B cell (primary cell): ENCODE data around the gene UBE2B. TPM values are rescaled to one million over a fixed set of nuclear protein-coding genes. Genes with fewer than 3 reads are reported as not detected.

Experiments used
- ATAC-seq: fragments of 200-7000 bp; cut with Tn5 transposase; one replicate; pipeline ENCODE4 v1.10.0; 2021; ENCODE audit warnings: low read depth, mild to moderate bottlenecking, moderate number of reproducible peaks, moderate library complexity
- CTCF ChIA-PET: fragments of 350-600 bp; sonication (Branson Sonifier 250); formaldehyde crosslinking; loops from one replicate; lab custom pipeline; 2021; ENCODE audit warnings: antibody characterized with exemption, inconsistent platforms; lab: Charles Lee
- POLR2A ChIA-PET: fragments of 350-600 bp; sonication (Branson Sonifier 250); formaldehyde crosslinking; loops from one replicate; lab custom pipeline; 2021; ENCODE audit warnings: antibody characterized with exemption; lab: Charles Lee
- DNase-seq: peaks from one replicate; pipeline ENCODE4 v3.0.0; 2013
- H2AFZ ChIP-seq: 2 replicates; pipeline ENCODE4 v1.6.1; 2012; ENCODE audit warnings: mild to moderate bottlenecking, low read depth, low read length; ENCODE audit not compliant: insufficient read depth, poor library complexity, severe bottlenecking
- H3K27ac ChIP-seq, 2 donors: 1 replicate in 1 of 2; 2 replicates in 1 of 2; pipeline ENCODE4 v1.5.1; 2012 to 2013; ENCODE audit warnings: low read length in 2 of 2, mild to moderate bottlenecking in 2 of 2, moderate library complexity in 1 of 2
- H3K27me3 ChIP-seq, 4 experiments: fragments of 200-600 bp in 1 of 4; sonication (generic) in 1 of 4; replicated peaks in 1 of 4; 1 replicate in 2 of 4; 2 replicates in 2 of 4; pipeline versions ENCODE4 v1.6.1 to v1.7.0; 2013 to 2016; ENCODE audit warnings: low read length in 3 of 4, mild to moderate bottlenecking in 2 of 4, mixed read lengths in 1 of 4, moderate library complexity in 1 of 4; ENCODE audit not compliant: insufficient read depth in 4 of 4, control insufficient read depth in 3 of 4; ENCODE audit errors: control extremely low read depth in 1 of 4
- H3K36me3 ChIP-seq, 2 experiments: replicated peaks in 1 of 2; 1 replicate in 1 of 2; 2 replicates in 1 of 2; pipeline versions ENCODE4 v1.6.1 to v1.7.1; 2013; ENCODE audit warnings: low read length in 1 of 2; ENCODE audit not compliant: insufficient read depth in 2 of 2, control insufficient read depth in 1 of 2; ENCODE audit errors: control extremely low read depth in 1 of 2, extremely low read depth in 1 of 2
- H3K4me1 ChIP-seq, 2 donors: fragments of 200-600 bp in 1 of 2; sonication (generic) in 1 of 2; 1 replicate in 1 of 2; 2 replicates in 1 of 2; pipeline versions ENCODE4 v1.5.1 to v1.6.1; 2013 to 2017; ENCODE audit warnings: low read length in 2 of 2; ENCODE audit not compliant: control insufficient read depth in 2 of 2, insufficient read depth in 2 of 2
- H3K4me2 ChIP-seq: replicated peaks from 2 replicates; pipeline ENCODE3; 2012; ENCODE audit warnings: mild to moderate bottlenecking, low read depth, low read length; ENCODE audit not compliant: poor library complexity, severe bottlenecking
- H3K4me3 ChIP-seq, 5 experiments: fragments of 200-600 bp in 1 of 5; sonication (generic) in 1 of 5; 1 replicate in 3 of 5; 2 replicates in 2 of 5; pipeline versions ENCODE4 v1.5.1 to v1.7.0; 2011 to 2016; ENCODE audit warnings: low read length in 4 of 5, mild to moderate bottlenecking in 4 of 5, low read depth in 2 of 5, control low read depth in 1 of 5, moderate library complexity in 1 of 5; ENCODE audit not compliant: insufficient read depth in 1 of 5; ENCODE audit errors: control extremely low read depth in 1 of 5, extremely low read depth in 1 of 5
- H3K79me2 ChIP-seq: fragments of 200-600 bp; sonication (generic); one replicate; pipeline ENCODE4 v1.6.0; 2016; ENCODE audit warnings: low read length; ENCODE audit not compliant: control insufficient read depth, insufficient read depth
- H3K9ac ChIP-seq: fragments of 200-600 bp; sonication (generic); 2 replicates; pipeline ENCODE4 v1.6.1; 2017; ENCODE audit warnings: mild to moderate bottlenecking, low read length, moderate library complexity
- H3K9me3 ChIP-seq, 3 donors: one replicate each; pipeline versions ENCODE4 v1.6.1 to v1.7.1; 2013; ENCODE audit warnings: low read length in 2 of 3; ENCODE audit not compliant: control insufficient read depth in 2 of 3, insufficient read depth in 1 of 3; ENCODE audit errors: control extremely low read depth in 1 of 3
- H4K20me1 ChIP-seq: 2 replicates; pipeline ENCODE4 v1.6.0; 2012; ENCODE audit warnings: mild to moderate bottlenecking, low read length; ENCODE audit not compliant: insufficient read depth, control insufficient read depth, poor library complexity, severe bottlenecking
- H3K27ac Mint-ChIP-seq: one replicate; pipeline ENCODE4 v1.8.0; 2021; ENCODE audit warnings: mixed read lengths
- H3K27me3 Mint-ChIP-seq: one replicate; pipeline ENCODE4 v1.8.0; 2021; ENCODE audit warnings: mixed read lengths
- H3K4me1 Mint-ChIP-seq: one replicate; pipeline ENCODE4 v1.8.0; 2021; ENCODE audit warnings: mixed read lengths
- H3K4me3 Mint-ChIP-seq: one replicate; pipeline ENCODE4 v1.8.0; 2021; ENCODE audit warnings: mixed read lengths
- H3K9me3 Mint-ChIP-seq: one replicate; pipeline ENCODE4 v1.8.0; 2022; ENCODE audit warnings: mixed read lengths; ENCODE audit not compliant: insufficient read depth
- CTCF ChIP-seq: fragments of 200-600 bp; IDR thresholded peaks from one replicate; pipeline ENCODE4 v1.8.0; 2022; ENCODE audit warnings: antibody characterized with exemption, mild to moderate bottlenecking
- EZH2 ChIP-seq: IDR thresholded peaks from 2 replicates; pipeline ENCODE4 v1.6.1; 2012; ENCODE audit warnings: borderline replicate concordance, low read depth, mild to moderate bottlenecking, moderate library complexity, low read length; ENCODE audit not compliant: insufficient read depth, poor library complexity, severe bottlenecking
- WGBS: methylation state at CpG from one replicate; pipeline ENCODE4 v1.1.5; 2013; ENCODE audit warnings: missing lambda C conversion rate; ENCODE audit not compliant: insufficient coverage; 5-methylcytosine and 5-hydroxymethylcytosine counted together
- intact Hi-C: fragments of 100-400 bp; cut with micrococcal nuclease; formaldehyde crosslinking; loops from one replicate; pipeline ENCODE4 v1.10.0; 2022
- polyA plus RNA-seq: library from polyadenylated mRNA; depleted of rRNA; stranded (reverse); fragments of >200 nt; gene quantifications from 2 replicates; pipeline ENCODE4 v1.2.3, GENCODE V29; 2012
- total RNA-seq, 2 donors: library from RNA; stranded (reverse); fragments of 120-200 nt in 1 of 2; gene quantifications; 1 replicate in 1 of 2; 2 replicates in 1 of 2; pipeline versions ENCODE4 v1.2.3 to v1.2.4, GENCODE V29; 2013 to 2022

Gene UBE2B
- total and polyA plus RNA-seq, 2 donors (not counting 1 experiment from before 2014, with no cell fraction given) = 23.0 to 106 TPM

- Mint-ChIP-seq H3K27me3 (no peaks in the 10 kb centered on the region), H3K9me3 (no peaks in the 10 kb centered on the region), H3K4me3 (no peak overlapping the region), H3K4me1 (no peaks in the 10 kb centered on the region), H3K27ac (no peak overlapping the region)
- no CpG with 5 or more reads among the region's 2 CpGs for WGBS
- intact Hi-C loops = no loop called here
- H3K27me3 ChIP-seq = no peaks in the 10 kb centered on the region
- no peaks in the 10 kb centered on the region for H3K79me2 ChIP-seq
- ChIA-PET CTCF (interaction anchor here (1.0 to 2.4 kb wide), 2 partner anchors 186 to 195 kb away, joined by 3 to 10 read pairs; no protein-coding TSS in a partner anchor), POLR2A (no interaction called here)
- DNase-seq = no peak
- no peak overlapping the region for H3K9ac ChIP-seq
- H2AFZ ChIP-seq = no peak overlapping the region
- H3K36me3 ChIP-seq = peaks cover 27 to 74% of the 10 kb centered on the region in 2 experiments
- no peaks in the 10 kb centered on the region for H3K4me1 ChIP-seq
- no peak overlapping the region for H3K4me2 ChIP-seq
- TF ChIP-seq EZH2 (no peak), CTCF (no peak)
- no peak for ATAC-seq
- H3K27ac ChIP-seq = no peak overlapping the region
- H3K4me3 ChIP-seq = no peak overlapping the region
- H4K20me1 ChIP-seq = peaks cover 9% of the 10 kb centered on the region
- H3K9me3 ChIP-seq = peaks cover 0 to under 1% (median 0%) of the 10 kb centered on the region in 3 donors
These were observed 20.9 kb downstream of the UBE2B start for GRCh38 chr5:134392301-134392700.

- ATAC-seq (no peak), DNase-seq (no peak)
- TF ChIP-seq EZH2 (no peak), CTCF (no peak)
- no peak overlapping the region for H3K4me2 ChIP-seq
- H3K27ac ChIP-seq = no peak overlapping the region
- no peaks in the 10 kb centered on the region for H3K27me3 ChIP-seq
- H3K36me3 ChIP-seq = peaks cover 20 to 66% of the 10 kb centered on the region in 2 experiments
- H3K9me3 Mint-ChIP-seq = no peaks in the 10 kb centered on the region
- CTCF ChIA-PET = interaction anchor here (1.0 to 1.1 kb wide), 2 partner anchors 11 to 183 kb away, joined by 3 read pairs; no protein-coding TSS in a partner anchor
- POLR2A ChIA-PET = no interaction called here
- WGBS = 96% methylated on average over 4 of the region's 7 CpGs
- no peaks in the 10 kb centered on the region for H3K79me2 ChIP-seq
- H3K4me1 ChIP-seq = no peaks in the 10 kb centered on the region
- H3K4me3 Mint-ChIP-seq = no peak overlapping the region
- H3K27me3 Mint-ChIP-seq = no peaks in the 10 kb centered on the region
- intact Hi-C loops = no loop called here
- no peaks in the 10 kb centered on the region for H3K9me3 ChIP-seq
- H3K4me3 ChIP-seq = no peak overlapping the region
- no peak overlapping the region for H2AFZ ChIP-seq
- peaks cover 9% of the 10 kb centered on the region for H4K20me1 ChIP-seq
- H3K27ac Mint-ChIP-seq = no peak overlapping the region
- H3K9ac ChIP-seq = no peak overlapping the region
- H3K4me1 Mint-ChIP-seq = peaks cover 2% of the 10 kb centered on the region
These were observed 23.6 kb downstream of the UBE2B start for GRCh38 chr5:134394932-134395331.
